HG03558 (cell line): ENCODE data around the gene OXSR1.
A peak's percentile ranks its signal among the peaks of the same experiment; 100 is the strongest.
"Not testable (repeated sequence)": the region's sequence is repeated elsewhere in the genome, so short reads cannot be mapped to it uniquely, and the experiment has no call there.

Experiments
- ATAC-seq: cut with Tn5 transposase; IDR thresholded peaks from one replicate; pipeline ENCODE4 v1.9.1; 2021; ENCODE audit warnings: moderate number of reproducible peaks; ENCODE audit not compliant: unreplicated experiment; ENCODE audit errors: extremely low read depth

OXSR1 gene

GRCh38 chr3:38127611-38128302, 37.6 kb upstream of the OXSR1 start:
- no peak for ATAC-seq

DNA sequence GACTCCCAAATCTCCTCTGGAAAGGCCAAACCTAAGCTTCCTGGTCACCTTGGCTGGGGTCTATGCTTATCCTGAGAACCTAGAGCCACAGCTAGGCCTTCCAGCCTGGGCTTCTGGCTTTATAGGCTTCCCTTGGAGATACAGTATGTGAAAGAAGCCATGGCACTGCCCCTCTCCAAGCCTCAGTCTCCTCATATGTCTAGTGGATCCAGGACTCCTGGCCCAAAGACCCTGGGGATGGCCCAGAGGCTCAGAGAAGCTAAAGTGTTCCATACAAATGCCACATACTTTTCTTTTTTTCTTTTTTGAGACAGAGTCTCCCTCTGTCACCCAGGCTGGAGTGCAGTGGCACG, 37.1 kb upstream of the OXSR1 start:
- ATAC-seq: no peak

DNA sequence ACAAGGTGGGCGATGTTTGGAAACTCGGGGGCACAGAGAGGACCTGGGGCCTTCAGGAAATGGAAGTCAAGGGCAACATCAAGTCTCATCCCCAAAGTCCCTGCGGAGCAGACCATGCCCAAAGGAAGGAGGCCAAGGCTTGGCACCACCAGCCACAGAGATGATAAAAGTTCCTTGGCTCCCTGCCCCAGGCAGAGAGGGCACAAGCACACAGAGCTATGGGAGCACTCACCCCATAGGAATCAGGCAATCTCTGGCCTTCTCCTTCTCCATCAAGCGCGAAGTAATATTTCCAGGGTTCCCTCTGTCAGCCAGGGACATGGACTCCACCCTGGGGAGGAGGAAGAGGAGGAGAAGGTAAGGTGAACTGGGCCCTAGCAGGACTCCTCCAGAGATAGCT, 36.3 kb upstream of the OXSR1 start:
- ATAC-seq: no peak

- no peak for ATAC-seq
Observed at GRCh38 chr3:38130631-38131065, 34.7 kb upstream of the OXSR1 start.

DNA sequence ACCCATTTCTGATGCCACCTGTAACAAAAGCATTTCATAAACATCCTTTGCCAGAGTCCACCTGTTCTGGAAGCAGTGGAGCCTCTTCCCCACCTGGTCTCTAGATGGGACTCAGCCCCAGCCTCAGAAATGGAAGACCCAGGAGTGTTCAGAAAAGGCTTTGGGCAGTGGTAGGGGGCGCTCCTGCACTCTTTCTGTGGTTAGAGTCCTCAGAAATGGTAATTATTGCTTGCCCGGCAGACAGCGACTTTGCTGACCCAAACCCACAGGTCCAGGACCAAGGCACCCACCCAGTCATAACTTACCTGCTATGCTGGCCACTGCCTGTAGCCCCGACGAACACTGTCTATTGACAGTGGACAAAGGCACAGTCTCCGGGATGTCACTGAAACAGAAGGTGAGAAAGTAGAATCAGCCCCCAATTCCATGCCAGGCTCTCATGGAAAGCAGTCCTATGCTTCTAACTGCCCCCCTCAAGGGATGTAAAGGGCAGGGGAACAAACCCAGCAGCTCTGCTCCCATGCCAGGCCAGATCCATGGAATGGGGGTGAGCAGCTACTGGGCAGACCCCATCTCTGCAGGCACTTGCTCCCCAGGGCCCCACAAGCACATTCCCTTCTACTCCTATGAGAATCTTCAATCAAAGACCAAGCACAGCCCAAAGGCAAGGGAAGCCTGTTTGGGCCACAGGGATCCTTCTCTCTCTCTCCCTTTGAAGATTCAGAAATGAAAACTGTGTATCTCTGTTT, 33.5 kb upstream of the OXSR1 start:
- no peak for ATAC-seq

- ATAC-seq: no peak
Observed at GRCh38 chr3:38133209-38133556, 32.2 kb upstream of the OXSR1 start.

DNA sequence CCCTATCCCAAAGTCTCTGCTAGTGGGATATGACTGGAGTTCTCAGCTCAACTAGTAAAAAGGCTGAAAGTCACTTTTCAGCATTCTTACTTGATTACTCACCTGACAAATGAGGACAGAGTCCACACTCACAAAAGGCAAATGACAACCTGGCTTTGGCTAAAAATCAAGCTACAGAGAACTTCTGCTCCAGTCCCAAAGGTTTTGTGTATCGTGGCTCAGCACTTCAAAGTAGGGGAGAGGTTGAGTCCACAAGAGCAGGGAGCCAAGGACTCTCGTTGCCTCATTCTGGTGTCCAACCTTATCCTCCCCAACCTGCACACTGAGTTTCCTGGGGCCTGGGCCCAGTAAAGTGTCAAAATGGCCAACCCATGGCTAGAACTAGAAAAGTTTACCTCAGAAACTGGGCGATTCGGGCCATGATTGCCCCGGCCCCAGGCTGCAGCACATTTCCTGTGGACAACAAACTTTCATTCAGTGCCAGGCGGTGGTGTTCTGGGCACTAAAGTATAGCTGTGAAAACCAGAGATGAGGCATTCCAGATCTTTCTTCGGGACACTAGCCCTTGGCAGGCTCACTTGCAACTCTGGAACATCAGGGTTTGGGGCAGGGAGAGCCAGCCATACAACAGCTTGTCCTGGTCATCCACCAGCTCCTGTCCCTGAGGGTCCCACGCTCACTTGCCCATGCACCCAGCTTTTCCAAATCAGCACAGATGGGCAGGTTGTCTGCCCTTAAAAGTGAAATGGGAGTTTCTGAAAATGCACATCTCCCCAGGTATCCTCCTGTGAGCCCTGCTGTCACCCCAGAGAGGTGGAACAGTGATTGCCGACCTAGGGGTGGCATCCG, 31.6 kb upstream of the OXSR1 start:
- no peak for ATAC-seq

GRCh38 chr3:38134517-38135143, 30.7 kb upstream of the OXSR1 start:
- not testable (repeated sequence) for ATAC-seq

DNA sequence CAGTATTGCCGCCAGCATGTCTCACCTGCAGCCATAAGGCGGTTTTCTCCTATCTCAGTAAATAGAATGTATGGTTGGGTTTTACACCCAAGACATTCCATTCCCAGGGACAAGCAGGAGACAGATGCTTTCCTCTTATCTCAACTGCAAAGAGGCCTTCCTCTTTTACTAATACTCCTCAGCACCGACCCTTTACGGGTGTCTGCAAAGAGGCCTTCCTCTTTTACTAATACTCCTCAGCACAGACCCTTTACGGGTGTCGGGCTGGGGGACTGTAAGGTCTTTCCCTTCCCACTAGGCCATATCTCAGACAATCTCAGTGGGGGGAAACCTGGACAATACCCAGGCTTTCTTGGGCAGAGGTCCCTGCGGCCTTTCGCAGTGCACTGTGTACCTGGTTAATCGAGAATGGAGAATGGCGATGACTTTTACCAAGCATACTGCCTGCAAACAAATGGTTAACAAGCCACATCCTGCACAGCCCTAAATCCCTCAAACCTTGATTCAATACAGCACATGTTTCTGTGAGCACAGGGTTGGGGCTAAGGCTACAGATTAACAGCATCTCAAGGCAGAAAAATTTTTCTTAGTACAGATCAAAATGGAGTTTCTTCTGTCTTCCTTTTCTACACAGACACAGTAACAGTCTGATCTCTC, 29.6 kb upstream of the OXSR1 start:
- ATAC-seq: not testable (repeated sequence)

DNA sequence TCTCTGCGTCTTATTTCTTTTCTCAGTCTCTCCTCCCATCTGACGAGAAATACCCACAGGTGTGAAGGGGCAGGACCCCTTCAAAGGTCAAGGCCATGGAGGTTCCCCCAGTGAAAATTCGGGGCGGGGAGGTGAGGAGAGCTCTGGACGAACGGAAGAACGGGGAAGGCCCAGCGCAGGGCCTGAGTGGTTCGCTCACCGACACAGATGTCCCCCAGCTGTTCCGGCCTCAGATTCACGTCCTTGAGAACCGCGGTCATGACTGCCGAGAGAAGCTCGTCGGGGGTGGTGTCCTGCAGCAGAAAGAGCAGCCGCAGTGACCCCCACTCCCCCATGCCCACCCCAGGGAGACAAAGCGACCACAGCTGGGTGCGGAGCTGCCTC, 29.0 kb upstream of the OXSR1 start:
- ATAC-seq: no peak

DNA sequence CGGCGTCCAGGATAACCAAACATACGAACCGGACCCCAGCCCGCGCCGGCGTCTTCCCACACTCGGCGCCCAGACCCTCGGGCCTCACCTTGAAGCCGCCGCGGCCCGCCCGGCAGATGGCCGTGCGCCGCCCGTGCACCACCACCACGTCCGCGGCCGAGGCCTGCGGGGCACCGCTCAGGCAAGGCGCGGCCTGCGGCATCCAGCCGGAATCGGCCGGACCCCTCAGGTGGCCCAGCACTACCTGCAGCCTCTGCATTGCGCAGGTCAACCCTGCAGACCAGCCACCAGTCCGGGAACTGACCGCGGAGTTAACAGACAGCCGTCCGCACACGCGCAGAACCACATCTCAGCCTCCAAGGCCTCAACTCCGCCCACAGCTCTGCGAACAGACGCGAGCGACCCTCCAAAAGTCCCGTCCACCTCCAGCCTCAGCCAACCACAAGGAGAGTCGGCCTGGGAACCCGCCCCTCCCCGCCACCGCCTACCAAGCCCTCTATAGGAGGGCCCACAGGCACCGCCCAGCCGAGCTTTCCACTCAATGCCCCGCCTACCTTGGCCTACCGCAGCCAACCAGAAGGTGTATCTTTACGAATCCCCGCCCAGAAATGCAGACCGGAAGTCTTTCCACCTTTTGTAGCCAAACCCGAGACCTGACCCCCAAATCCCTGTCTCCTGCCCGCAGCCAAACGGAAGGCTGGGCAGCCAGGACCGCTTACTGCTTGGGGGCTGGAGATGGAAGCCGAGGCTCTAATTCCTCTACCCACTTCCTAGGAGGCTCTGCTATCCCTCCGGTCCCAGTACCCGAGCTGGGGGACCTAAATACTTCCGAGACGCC, 28.3 kb upstream of the OXSR1 start, which contains the start of gene ACAA1:
ACAA1 (minus strand) TSS at position 351 of the 838 bp plus-strand sequence; CDS start at position 259, 92 bp downstream.
- peak; percentile 83 for ATAC-seq

- no peak for ATAC-seq
Observed at GRCh38 chr3:38137615-38138348, 27.6 kb upstream of the OXSR1 start.

- no peak for ATAC-seq
Observed at GRCh38 chr3:38138349-38139190, 26.8 kb upstream of the OXSR1 start, which contains the start of gene MYD88. TSS of gene MYD88 (plus strand) at chr3:38138661. CDS start at chr3:38138701, 40 bp downstream.

- ATAC-seq: no peak
Observed at GRCh38 chr3:38139191-38139590, 26.1 kb upstream of the OXSR1 start.

- no peak for ATAC-seq
Observed at GRCh38 chr3:38139652-38140051, 25.7 kb upstream of the OXSR1 start.

- no peak for ATAC-seq
Observed at GRCh38 chr3:38140326-38141172, 24.8 kb upstream of the OXSR1 start.
